IPS DF 19.7 (cell line): Measurements from ENCODE around the gene SLC43A3.
"Not testable (repeated sequence)": the region's sequence is repeated elsewhere in the genome, so short reads cannot be mapped to it uniquely, and the experiment has no call there.

ENCODE experiments used
- DNase-seq: peaks from one replicate; pipeline ENCODE4 v3.0.0-alpha.2; 2013; ENCODE audit warnings: low read depth, low spot score

The SLC43A3 gene

GRCh38 chr11:57379732-57380131 lies 47.2 kb downstream of the SLC43A3 start:
- peak; percentile 48 for DNase-seq

- no peak for DNase-seq
These were observed 48.7 kb downstream of the SLC43A3 start for GRCh38 chr11:57378186-57378585.

- DNase-seq, result no peak
These were observed 49.8 kb downstream of the SLC43A3 start for GRCh38 chr11:57377107-57377506.

GRCh38 chr11:57376095-57377090 lies 50.5 kb downstream of the SLC43A3 start:
- no peak for DNase-seq

GRCh38 chr11:57375490-57375889 lies 51.4 kb downstream of the SLC43A3 start:
- DNase-seq, result no peak

- no peak for DNase-seq
These were observed 52.0 kb downstream of the SLC43A3 start for GRCh38 chr11:57374966-57375365.

- DNase-seq, result no peak
These were observed 53.8 kb downstream of the SLC43A3 start for GRCh38 chr11:57373146-57373545.

GRCh38 chr11:57370941-57371340 lies 56.0 kb downstream of the SLC43A3 start:
- no peak for DNase-seq

GRCh38 chr11:57370251-57370650 lies 56.7 kb downstream of the SLC43A3 start:
- DNase-seq, result no peak

GRCh38 chr11:57368845-57369232 lies 58.1 kb downstream of the SLC43A3 start:
- no peak for DNase-seq

- DNase-seq, result no peak
These were observed 58.6 kb downstream of the SLC43A3 start for GRCh38 chr11:57368106-57368844.

GRCh38 chr11:57364851-57365660 lies 61.9 kb downstream of the SLC43A3 start:
- peak; percentile 52 for DNase-seq

- no peak for DNase-seq
These were observed 63.5 kb downstream of the SLC43A3 start for GRCh38 chr11:57363131-57364080.

GRCh38 chr11:57361926-57362325 lies 65.0 kb downstream of the SLC43A3 start:
- DNase-seq, result no peak

GRCh38 chr11:57361420-57361819 lies 65.5 kb downstream of the SLC43A3 start:
- DNase-seq, result not testable (repeated sequence)

- no peak for DNase-seq
These were observed 65.9 kb downstream of the SLC43A3 start for GRCh38 chr11:57360991-57361390.

GRCh38 chr11:57359896-57360690 lies 66.8 kb downstream of the SLC43A3 start:
- DNase-seq, result no peak

- DNase-seq, result no peak
These were observed 67.5 kb downstream of the SLC43A3 start for GRCh38 chr11:57359396-57359795.

- DNase-seq, result no peak
These were observed 67.9 kb downstream of the SLC43A3 start for GRCh38 chr11:57358991-57359390.

GRCh38 chr11:57358543-57358961 lies 68.4 kb downstream of the SLC43A3 start:
- no peak for DNase-seq
